Keratinocyte (primary cell): ENCODE data around the gene TNFAIP3. TPM values are rescaled to one million over a fixed set of nuclear protein-coding genes. Genes with fewer than 3 reads are reported as not detected.

Experiments
- DNase-seq: peaks from one replicate; pipeline ENCODE4 v3.0.0-alpha.2; 2011; ENCODE audit warnings: low read depth, missing footprints, low spot score
- FAIRE-seq: peaks from 2 replicates; lab custom pipeline; 2011; peaks lifted over from hg19 to GRCh38; lab: Jason Lieb, UNC
- H2AFZ ChIP-seq: 2 replicates; pipeline ENCODE4 v1.6.0; 2012; ENCODE audit warnings: low read length, control low read depth, inconsistent platforms; ENCODE audit not compliant: control insufficient read depth
- H3K27ac ChIP-seq: 2 replicates; pipeline ENCODE4 v1.5.1; 2011; ENCODE audit warnings: low read length; ENCODE audit not compliant: control insufficient read depth, insufficient read depth
- H3K27me3 ChIP-seq: 3 replicates; pipeline ENCODE4 v1.6.0; 2011; ENCODE audit warnings: low read length; ENCODE audit not compliant: control insufficient read depth, insufficient read depth; ENCODE audit errors: extremely low read depth
- H3K36me3 ChIP-seq, 2 experiments: 2 replicates in 1 of 2; 3 replicates in 1 of 2; pipeline ENCODE4 v1.5.1; 2011; ENCODE audit warnings: low read length in 2 of 2, mild to moderate bottlenecking in 1 of 2; ENCODE audit not compliant: control insufficient read depth in 2 of 2, insufficient read depth in 2 of 2; ENCODE audit errors: extremely low read depth in 1 of 2
- H3K4me1 ChIP-seq: 3 replicates; pipeline ENCODE4 v1.5.1; 2011; ENCODE audit warnings: low read length; ENCODE audit not compliant: control insufficient read depth, insufficient read depth; ENCODE audit errors: extremely low read depth
- H3K4me2 ChIP-seq: 3 replicates; pipeline ENCODE4 v1.6.0; 2011; ENCODE audit warnings: low read depth, low read length; ENCODE audit not compliant: control insufficient read depth, insufficient read depth; ENCODE audit errors: extremely low read depth
- H3K4me3 ChIP-seq, 3 experiments: fragments of 200-600 bp in 1 of 3; sonication (generic) in 1 of 3; 2 replicates in 2 of 3; 3 replicates in 1 of 3; pipeline ENCODE4 v1.5.1; 2011 to 2016; ENCODE audit warnings: low read length in 3 of 3, mild to moderate bottlenecking in 3 of 3, control low read depth in 2 of 3, inconsistent platforms in 1 of 3, low read depth in 1 of 3, mixed read lengths in 1 of 3, mixed run types in 1 of 3, moderate library complexity in 1 of 3; ENCODE audit not compliant: control insufficient read depth in 2 of 3, insufficient read depth in 2 of 3; ENCODE audit errors: extremely low read depth in 1 of 3
- H3K79me2 ChIP-seq: 2 replicates; pipeline ENCODE4 v1.6.0; 2012; ENCODE audit warnings: low read length; ENCODE audit not compliant: control insufficient read depth, insufficient read depth
- H3K9ac ChIP-seq: 3 replicates; pipeline ENCODE4 v1.6.0; 2011; ENCODE audit warnings: low read length; ENCODE audit not compliant: control insufficient read depth, insufficient read depth; ENCODE audit errors: extremely low read depth
- H3K9me1 ChIP-seq: 3 replicates; pipeline ENCODE4 v1.6.0; 2011; ENCODE audit warnings: low read length; ENCODE audit not compliant: control insufficient read depth, insufficient read depth; ENCODE audit errors: extremely low read depth
- H3K9me3 ChIP-seq: 2 replicates; pipeline ENCODE4 v1.5.1; 2012; ENCODE audit warnings: low read depth, low read length; ENCODE audit not compliant: control insufficient read depth
- H4K20me1 ChIP-seq: 3 replicates; pipeline ENCODE4 v1.6.0; 2011; ENCODE audit warnings: low read length; ENCODE audit not compliant: control insufficient read depth, insufficient read depth; ENCODE audit errors: extremely low read depth
- CTCF ChIP-seq, 3 experiments: IDR thresholded peaks in 1 of 3; conservative IDR thresholded peaks in 1 of 3; optimal IDR thresholded peaks in 1 of 3; 2 replicates in 2 of 3; 3 replicates in 1 of 3; pipeline versions ENCODE3 to v1.5.1; 2011; ENCODE audit warnings: low read length in 3 of 3, mild to moderate bottlenecking in 3 of 3, moderate library complexity in 2 of 3, control low read depth in 1 of 3, inconsistent platforms in 1 of 3; ENCODE audit not compliant: insufficient read depth in 2 of 3; ENCODE audit errors: extremely low read depth in 1 of 3
- EZH2 ChIP-seq: IDR thresholded peaks from one replicate; pipeline ENCODE4 v1.6.1; 2012; ENCODE audit warnings: inconsistent platforms, mild to moderate bottlenecking, low read length, moderate library complexity
- dilution Hi-C: fragments of 300-500 bp; cut with MboI; formaldehyde crosslinking; loops from one replicate; pipeline ENCODE4 v1.7.0; 2020; ENCODE audit warnings: low sequenced_read_pairs; ENCODE audit not compliant: extremely low pct_ligation_motif_present
- polyA plus RNA-seq, 5 experiments: library from polyadenylated mRNA; depleted of rRNA in 3 of 5; stranded (reverse) in 3 of 5; stranded (forward) in 1 of 5; unstranded in 1 of 5; fragments of >200 nt; gene quantifications; 1 replicate in 1 of 5; 2 replicates in 3 of 5; 3 replicates in 1 of 5; pipeline versions ENCODE4 v1.2.1 to v1.2.3, GENCODE V29; 2011 to 2012; ENCODE audit warnings: missing spikeins in 2 of 5, low read depth in 1 of 5, low replicate concordance in 1 of 5

TNFAIP3 gene
- polyA plus RNA-seq, 1 donor (not counting 4 experiments of a cell fraction or from before 2014, with no cell fraction given) = 141 TPM

GRCh38 chr6:137927777-137928218 is 60.7 kb downstream of the TNFAIP3 start:
- no peak overlapping the region for H3K9ac ChIP-seq
- no peak overlapping the region for H2AFZ ChIP-seq
- H3K9me1 ChIP-seq = no peaks in the 10 kb centered on the region
- dilution Hi-C loops = no loop called here
- H3K9me3 ChIP-seq = no peaks in the 10 kb centered on the region
- DNase-seq (no peak), FAIRE-seq (no peak)
- peaks cover 19% of the 10 kb centered on the region for H3K4me1 ChIP-seq
- H3K27ac ChIP-seq = no peak overlapping the region
- TF ChIP-seq EZH2 (no peak), CTCF (optimal IDR thresholded peaks at IDR 0.05 in 1 of 3, IDR thresholded peaks at IDR 0.05 in 1 of 3, conservative IDR thresholded peaks at IDR 0.05 in 1 of 3; ENCODE audit: extremely low read depth in 1 of 3, insufficient read depth in 2 of 3, low read length in 3 of 3) (no peak)
- no peaks in the 10 kb centered on the region for H3K79me2 ChIP-seq
- no peaks in the 10 kb centered on the region for H3K36me3 ChIP-seq
- H3K27me3 ChIP-seq = no peaks in the 10 kb centered on the region
- no peaks in the 10 kb centered on the region for H4K20me1 ChIP-seq
- no peak overlapping the region for H3K4me2 ChIP-seq
- no peak overlapping the region for H3K4me3 ChIP-seq

GRCh38 chr6:137928286-137928685 is 61.2 kb downstream of the TNFAIP3 start:
- dilution Hi-C loops = no loop called here
- FAIRE-seq = no peak
- H3K4me2 ChIP-seq = no peak overlapping the region
- H3K4me3 ChIP-seq = no peak overlapping the region
- peaks cover 20% of the 10 kb centered on the region for H3K4me1 ChIP-seq
- H3K27me3 ChIP-seq = no peaks in the 10 kb centered on the region
- H4K20me1 ChIP-seq = no peaks in the 10 kb centered on the region
- no peak overlapping the region for H3K27ac ChIP-seq
- H3K9me3 ChIP-seq = no peaks in the 10 kb centered on the region
- no peaks in the 10 kb centered on the region for H3K36me3 ChIP-seq
- H2AFZ ChIP-seq = no peak overlapping the region
- H3K79me2 ChIP-seq = no peaks in the 10 kb centered on the region
- TF ChIP-seq CTCF (optimal IDR thresholded peaks at IDR 0.05 in 1 of 3, IDR thresholded peaks at IDR 0.05 in 1 of 3, conservative IDR thresholded peaks at IDR 0.05 in 1 of 3; ENCODE audit: extremely low read depth in 1 of 3, insufficient read depth in 2 of 3, low read length in 3 of 3) = no peak
- TF ChIP-seq EZH2 = no peak
- DNase-seq = no peak
- H3K9me1 ChIP-seq = no peaks in the 10 kb centered on the region
- H3K9ac ChIP-seq = no peak overlapping the region
